HG02610 (cell line): Measurements from ENCODE around the gene MYRF.

ENCODE experiments used
- ATAC-seq: cut with Tn5 transposase; IDR thresholded peaks from one replicate; pipeline ENCODE4 v1.9.1; 2021; ENCODE audit warnings: mild to moderate bottlenecking, moderate library complexity; ENCODE audit not compliant: unreplicated experiment

The MYRF gene

DNA sequence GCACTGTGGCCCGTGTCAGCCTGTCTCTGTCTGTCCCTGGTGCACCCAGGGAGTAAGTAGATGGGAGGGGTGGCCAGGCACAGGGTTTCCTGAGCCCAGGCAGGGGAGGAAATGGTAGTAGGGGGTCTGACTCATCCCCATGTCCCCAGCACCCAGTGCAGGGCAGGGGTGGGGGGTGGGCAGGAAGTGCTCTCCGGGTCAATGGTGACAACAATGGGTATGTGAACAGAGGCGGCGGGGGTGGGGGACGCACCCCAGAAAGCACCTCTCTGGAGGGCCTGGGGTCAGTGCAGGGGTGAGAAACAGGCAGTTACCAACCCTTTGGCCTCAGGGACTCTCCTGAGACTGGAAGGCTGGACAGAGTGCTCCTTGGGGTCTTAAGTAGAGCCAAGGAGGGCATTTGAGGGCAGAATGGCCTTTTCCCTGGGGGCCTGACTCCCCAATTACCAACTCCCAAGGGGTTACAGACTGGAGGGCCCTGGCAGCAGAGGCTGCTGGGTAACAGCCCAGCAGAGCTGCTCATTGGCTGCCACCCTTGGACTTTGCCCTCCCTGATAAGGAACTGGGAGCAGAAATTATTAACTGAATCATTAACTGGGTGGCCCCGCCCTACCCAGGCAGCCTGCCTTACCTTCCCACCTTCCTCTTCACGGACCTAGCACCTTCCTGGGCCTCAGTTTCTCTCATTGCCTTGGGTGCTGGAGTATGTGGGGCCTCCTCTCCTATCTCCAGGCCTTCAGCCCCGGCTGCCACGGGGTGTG lies 4.2 kb downstream of the MYRF start:
- no peak for ATAC-seq

DNA sequence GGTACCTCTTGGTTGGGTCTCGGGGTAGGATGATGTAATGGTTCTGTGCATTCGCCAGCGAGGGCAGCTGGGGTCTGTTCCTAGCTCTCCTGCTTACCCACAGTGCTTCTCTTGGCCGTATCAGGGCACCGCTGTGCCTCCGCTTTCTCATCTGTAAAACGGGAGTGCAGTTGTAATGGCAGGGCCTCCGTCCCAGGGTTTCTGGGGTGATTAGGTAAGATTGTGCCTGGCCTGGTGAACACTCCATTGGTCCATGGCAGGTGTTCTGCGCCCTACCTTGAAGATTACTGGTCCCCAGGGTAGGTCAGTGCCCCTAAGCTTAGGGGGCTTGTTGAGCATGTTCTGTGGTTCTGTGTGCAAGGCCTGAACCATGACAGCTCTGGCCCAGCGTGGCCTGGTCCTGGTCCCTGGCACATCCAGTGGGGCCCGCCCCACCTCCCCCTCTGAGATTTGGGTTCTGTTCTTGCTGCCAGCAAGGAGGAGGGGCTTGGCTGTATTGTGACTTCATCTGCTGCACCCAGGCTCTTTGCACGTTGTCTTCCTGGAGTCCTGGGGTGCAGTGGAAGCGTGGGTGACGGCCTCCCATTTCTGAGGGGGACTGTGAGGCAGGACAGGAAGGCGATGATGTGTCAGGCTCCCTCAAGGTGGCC lies 4.9 kb downstream of the MYRF start:
- no peak for ATAC-seq

DNA sequence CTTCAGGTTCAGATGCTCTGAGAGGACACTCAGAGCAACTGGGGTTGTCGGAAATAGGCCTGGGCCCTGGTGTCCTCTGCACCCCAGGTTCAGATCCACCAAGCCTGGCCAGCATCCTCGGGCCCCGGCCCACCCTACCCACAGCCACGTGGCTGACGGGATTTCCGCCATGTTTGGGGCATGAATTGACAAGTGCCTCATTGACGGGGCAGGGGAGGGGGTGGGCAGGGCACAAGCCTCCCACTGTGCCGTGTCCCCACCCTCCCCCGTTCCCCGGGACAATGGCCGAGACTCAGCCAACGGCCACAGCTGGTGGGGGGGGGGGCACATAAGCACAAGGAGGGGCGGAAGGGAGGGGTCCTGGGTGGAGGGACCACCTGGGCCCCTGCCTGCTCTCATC lies 8.5 kb downstream of the MYRF start:
- ATAC-seq, result no peak

DNA sequence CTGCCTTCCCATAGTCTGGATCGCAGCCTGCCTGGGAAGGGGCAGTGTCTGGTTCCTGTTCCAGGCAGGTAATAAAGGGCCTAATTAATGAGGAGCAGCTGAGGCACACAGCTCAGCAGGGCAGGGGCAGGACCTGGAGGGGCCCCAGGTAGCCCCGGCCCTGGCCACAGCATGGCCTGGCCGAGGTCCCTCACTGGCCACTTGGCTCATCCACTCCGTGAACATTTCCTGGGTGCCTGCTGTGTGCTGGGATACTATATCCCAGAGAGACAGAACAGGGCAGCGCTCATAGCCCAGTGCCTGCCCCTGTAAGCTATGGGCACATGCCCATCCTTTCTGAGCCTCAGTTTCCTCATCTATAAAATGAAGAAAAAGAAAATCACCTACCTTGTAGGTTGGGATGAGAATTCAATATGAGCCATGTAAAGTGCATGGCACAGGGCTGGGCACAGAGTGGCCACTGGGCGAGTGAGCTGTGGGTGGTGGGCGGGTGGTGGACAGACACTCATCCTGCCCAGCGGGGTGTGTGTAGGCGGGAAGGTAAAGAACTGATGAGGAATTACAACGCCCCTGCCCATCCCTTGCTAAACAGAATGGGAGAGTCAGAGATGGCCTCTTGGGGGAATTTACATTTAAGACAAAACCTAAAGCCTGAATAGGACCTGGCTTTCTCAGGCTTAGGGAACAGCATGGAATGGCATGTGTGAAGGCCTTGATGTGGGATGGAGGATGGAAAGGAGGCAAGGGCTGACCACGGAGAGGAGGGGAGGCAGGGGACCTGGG lies 9.2 kb downstream of the MYRF start:
- no peak for ATAC-seq

DNA sequence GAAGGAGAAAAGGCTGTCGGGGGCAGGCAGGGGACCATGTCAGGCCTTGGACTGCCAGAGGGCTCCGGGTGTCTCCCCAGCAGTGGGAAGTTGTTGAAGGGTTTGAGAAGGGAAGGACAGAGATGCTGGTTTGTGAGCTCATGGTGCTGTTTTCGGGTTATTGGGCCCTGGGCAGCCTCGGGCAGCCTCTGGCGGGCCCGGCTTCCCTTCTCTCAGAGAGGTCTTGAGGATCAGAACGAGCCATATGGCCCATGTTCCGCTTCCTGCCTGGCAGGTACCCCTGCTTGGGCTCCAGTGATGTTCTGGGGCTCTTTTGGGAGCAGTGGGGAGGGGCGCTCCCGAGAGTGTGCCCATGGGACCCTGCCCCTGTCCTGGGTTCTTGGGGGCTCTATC lies 9.8 kb downstream of the MYRF start:
- no peak for ATAC-seq

GRCh38 chr11:61762798-61763197 lies 10.4 kb downstream of the MYRF start:
- ATAC-seq, result no peak

DNA sequence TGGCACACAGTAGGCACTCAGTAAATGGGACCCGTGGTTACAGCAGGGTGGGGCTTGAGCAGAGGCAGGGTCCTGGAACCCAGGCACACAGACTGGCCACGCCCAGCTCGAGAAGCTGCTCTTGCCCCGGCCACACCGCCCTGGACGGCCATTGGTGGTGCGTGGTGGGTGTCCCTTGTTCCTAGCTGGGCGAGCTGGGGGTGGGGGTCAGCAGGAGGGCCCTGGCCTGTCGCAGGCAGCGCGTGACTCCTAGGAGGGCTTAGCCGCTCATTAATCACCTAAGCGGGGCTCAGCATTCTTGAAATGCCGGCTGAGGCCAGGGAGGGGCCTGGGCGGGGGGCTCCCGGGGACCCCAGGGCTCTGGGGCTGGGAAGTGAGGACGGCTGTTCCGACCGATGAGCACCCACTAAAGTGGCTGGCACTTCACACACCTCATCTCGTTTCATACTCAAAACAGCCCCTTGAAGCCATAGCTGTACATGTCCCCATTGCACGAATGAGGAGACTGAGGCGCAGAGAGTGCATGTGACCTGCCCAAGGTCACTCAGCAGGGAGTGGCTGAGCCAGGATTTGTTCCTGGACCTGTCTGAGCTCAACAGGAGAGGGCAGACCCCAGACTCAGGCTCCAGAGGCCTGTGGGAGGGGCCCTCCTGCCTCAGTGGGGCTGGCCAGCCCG lies 11.6 kb downstream of the MYRF start:
- ATAC-seq, result no peak

GRCh38 chr11:61764606-61765260 lies 12.3 kb downstream of the MYRF start:
- no peak for ATAC-seq

DNA sequence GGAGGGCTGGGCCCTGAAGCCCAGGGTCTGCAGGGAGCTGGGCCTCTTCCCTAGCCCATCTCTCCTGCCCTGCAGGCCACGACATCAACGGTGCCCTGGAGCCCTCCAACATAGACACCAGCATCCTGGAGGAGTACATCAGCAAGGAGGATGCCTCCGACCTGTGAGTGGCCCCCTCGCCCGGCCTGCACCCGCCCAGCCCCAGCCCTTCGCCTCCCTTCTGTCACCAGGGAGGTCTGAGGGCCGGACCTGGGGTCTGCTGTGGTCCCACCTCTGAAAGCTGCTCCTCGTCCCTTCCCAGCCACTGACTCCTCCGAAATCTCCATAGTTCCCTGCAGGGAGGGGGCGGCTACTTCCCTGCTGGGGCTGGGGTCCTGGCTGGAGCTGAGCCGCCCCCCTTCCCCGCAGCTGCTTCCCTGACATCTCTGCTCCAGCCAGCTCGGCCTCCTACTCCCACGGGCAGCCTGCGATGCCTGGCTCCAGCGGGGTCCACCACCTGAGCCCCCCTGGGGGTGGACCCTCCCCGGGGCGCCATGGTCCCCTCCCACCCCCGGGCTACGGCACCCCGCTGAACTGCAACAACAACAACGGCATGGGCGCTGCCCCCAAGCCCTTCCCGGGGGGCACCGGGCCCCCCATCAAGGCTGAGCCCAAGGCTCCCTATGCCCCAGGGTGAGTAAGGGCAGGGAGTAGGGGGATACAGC lies 13.3 kb downstream of the MYRF start:
- ATAC-seq, result no peak

- ATAC-seq, result no peak
These were observed 14.0 kb downstream of the MYRF start for GRCh38 chr11:61766353-61766841.

GRCh38 chr11:61768376-61769076 lies 16.1 kb downstream of the MYRF start:
- no peak for ATAC-seq

- no peak for ATAC-seq
These were observed 16.9 kb downstream of the MYRF start for GRCh38 chr11:61769169-61769920.

DNA sequence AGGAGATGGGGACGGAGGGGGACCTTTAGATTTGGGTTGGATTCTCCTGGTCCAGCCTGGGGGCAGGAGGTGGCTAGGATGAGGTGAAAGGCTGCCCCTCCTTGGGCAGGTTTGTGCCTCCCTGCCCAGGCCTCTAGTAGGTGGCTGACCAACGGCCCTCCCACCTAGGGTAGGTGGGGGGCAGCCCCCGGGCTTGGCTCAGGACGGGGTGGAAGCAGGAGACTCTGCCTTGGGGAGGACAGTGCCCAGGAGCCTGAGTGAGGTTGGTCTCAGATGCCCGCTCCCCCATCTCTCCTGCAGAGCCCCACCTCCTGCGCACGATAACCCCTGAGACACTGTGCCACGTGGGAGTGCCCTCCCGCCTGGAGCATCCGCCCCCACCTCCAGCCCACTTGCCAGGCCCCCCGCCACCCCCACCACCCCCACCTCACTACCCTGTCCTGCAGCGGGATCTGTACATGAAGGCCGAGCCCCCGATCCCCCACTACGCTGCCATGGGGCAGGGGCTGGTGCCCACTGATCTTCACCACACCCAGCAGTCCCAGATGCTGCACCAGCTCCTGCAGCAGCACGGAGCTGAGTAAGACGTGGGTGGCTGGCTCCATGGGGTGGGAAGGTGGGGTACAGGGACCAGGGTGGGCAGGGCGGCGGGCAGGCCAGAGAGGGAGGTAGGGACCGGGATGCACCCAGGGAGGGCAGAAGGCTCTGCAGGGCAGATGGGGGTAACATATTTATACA lies 17.7 kb downstream of the MYRF start:
- no peak for ATAC-seq

DNA sequence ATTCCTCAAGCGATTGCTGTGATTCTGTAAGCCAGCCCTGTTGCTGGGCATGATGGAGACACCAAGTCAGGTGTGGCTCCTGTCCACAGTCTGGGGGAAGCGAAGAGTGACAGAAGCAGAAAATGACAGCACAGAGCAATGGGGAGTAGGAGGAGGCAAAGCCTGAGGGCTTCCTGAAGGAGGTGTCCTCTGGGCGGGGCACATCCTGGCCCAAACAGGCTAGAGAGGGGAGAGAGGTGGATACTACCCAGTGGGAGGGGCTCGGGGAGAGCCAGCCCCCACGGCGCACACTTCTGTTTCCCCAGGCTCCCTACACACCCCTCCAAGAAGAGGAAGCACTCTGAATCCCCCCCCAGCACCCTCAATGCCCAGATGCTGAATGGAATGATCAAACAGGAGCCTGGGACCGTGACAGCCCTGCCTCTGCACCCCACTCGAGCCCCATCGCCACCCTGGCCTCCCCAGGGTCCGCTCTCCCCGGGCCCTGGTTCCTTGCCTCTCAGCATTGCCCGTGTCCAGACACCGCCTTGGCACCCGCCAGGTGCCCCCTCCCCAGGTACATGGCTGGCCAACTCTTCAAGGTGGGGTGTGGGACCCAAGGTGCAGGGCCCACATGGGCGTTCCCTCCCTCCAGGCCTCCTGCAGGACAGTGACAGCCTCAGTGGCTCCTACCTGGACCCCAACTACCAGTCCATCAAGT lies 18.9 kb downstream of the MYRF start:
- no peak for ATAC-seq

DNA sequence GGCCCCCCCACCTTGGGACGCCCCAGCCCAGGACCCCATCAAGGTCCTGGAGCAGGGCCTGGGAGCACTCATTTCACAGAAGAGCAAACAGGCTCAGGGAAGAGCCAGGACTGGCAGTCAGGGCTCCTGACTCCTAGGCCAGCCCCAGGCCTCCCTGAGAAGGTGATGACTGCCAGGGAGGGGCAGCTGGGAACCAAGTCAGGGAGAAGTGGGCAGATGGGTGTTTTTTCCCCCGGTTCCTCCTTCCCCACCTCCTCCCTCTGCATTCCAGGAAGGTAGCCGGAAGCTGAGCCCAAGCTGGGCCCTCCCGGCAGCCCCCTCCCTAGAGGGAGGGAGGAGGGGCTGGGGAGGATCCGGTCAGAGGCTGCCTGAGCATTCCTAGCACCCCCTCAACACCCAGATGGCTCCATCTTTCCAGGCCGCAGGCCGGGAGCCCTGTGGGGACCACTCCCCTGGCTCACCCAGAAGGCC lies 19.6 kb downstream of the MYRF start:
- no peak for ATAC-seq

DNA sequence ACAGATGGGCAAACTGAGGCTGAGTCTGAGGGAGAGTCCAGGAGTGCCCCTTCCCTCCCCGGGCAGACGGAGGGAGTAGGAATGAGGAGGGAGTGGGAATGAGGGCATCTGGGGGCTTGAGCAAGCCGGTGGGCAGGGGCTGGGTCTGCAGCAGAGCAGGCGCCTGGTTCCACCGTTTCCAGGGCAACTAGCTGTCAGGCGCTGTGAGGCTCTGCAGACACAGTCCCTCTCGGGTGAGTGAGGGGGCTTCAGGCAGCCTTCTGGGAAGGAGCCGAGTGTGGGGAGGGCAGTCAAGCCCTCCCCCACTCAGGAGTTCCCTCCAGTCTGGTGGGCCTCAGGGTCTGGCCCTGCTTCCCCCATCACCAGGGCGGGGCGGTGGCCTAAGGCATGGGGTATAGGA lies 20.9 kb downstream of the MYRF start:
- no peak for ATAC-seq

GRCh38 chr11:61773809-61774208 lies 21.4 kb downstream of the MYRF start:
- no peak for ATAC-seq
